ENCODE data around the gene GRID2. TPM values are rescaled to one million over a fixed set of nuclear protein-coding genes. Genes with fewer than 3 reads are reported as not detected.

The GRID2 gene
- total RNA-seq, 6 experiments from 2014 or later = not detected

DNA sequence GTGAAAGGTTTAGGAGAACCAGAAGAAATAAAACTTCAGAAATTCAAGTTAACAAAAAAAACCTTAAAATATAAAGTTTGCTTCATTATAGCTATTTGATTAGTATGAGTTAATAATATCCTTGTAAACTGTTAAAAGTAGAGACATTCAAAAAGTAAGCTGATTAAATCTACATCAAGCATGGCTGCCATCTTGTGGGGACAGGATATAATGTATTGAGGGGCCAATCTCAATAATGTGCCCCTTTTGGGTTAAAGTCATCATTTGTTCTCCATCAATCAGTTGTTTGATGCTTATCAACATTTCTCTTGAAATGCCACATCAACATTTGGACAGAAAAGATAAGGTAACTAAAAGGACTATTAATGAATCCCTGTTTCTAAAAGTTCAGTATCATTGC is 4.6 kb upstream of the GRID2 start:
- no peak overlapping the region for H3K4me3 ChIP-seq
- DNase-seq (no peak), ATAC-seq (no peak)

DNA sequence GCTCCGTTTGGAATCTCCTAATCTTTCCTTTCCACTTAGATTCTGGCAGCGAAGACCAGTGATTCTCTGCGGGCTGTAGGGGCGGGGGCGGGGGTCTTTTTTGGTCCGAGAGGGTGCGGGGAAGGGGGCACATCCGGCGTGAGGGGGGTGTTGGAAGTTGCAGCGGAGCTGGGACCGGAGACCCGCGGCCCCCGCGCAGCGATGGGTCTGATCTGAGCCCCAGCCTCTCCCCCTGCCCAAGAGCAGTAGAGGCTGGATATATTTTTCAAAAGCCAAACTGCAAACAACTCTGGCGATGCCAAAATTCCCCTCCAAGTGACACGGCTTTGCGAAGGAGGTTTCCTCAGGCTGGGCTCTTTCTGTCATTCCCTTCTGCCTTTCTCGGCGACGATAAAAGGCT is 355 bp downstream of the GRID2 start:
- DNase-seq (no peak), ATAC-seq (no peak)
- intact Hi-C loops (cut with DNase I) = no loop called here
- Histone ChIP-seq H3K9me3 (no peaks in the 10 kb centered on the region), H3K4me1 (peaks cover 0 to 9% (median 0%) of the 10 kb centered on the region in 4 donors), H3K36me3 (no peaks in the 10 kb centered on the region), H3K27me3 (peaks cover 0 to 8% of the 10 kb centered on the region in 2 donors), H3K4me3 (no peak overlapping the region), H3K27ac (no peak overlapping the region)
- TF ChIP-seq, protein P1, sequence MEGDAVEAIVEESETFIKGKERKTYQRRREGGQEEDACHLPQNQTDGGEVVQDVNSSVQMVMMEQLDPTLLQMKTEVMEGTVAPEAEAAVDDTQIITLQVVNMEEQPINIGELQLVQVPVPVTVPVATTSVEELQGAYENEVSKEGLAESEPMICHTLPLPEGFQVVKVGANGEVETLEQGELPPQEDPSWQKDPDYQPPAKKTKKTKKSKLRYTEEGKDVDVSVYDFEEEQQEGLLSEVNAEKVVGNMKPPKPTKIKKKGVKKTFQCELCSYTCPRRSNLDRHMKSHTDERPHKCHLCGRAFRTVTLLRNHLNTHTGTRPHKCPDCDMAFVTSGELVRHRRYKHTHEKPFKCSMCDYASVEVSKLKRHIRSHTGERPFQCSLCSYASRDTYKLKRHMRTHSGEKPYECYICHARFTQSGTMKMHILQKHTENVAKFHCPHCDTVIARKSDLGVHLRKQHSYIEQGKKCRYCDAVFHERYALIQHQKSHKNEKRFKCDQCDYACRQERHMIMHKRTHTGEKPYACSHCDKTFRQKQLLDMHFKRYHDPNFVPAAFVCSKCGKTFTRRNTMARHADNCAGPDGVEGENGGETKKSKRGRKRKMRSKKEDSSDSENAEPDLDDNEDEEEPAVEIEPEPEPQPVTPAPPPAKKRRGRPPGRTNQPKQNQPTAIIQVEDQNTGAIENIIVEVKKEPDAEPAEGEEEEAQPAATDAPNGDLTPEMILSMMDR (IDR thresholded peaks at IDR 0.05) = no peak
- TF ChIP-seq POLR2A (IDR thresholded peaks at IDR 0.05) = no peak
- 3% methylated on average over 22 of the region's 22 CpGs for WGBS (ENCODE audit: insufficient coverage, low coverage, low lambda C conversion rate, missing lambda C conversion rate)

More for the DNA sequence above, 4.6 kb upstream of the GRID2 start:
- TF ChIP-seq POLR2A (IDR thresholded peaks at IDR 0.05) = no peak
- TF ChIP-seq, protein P1 (IDR thresholded peaks at IDR 0.05) = no peak
- H3K36me3 ChIP-seq = no peaks in the 10 kb centered on the region
- H3K27ac ChIP-seq = no peak overlapping the region
- peaks cover 0 to 3% of the 10 kb centered on the region in 2 donors for H3K27me3 ChIP-seq
- H3K4me1 ChIP-seq = no peaks in the 10 kb centered on the region
- intact Hi-C loops (cut with DNase I) = no loop called here
- no peaks in the 10 kb centered on the region for H3K9me3 ChIP-seq

DNA sequence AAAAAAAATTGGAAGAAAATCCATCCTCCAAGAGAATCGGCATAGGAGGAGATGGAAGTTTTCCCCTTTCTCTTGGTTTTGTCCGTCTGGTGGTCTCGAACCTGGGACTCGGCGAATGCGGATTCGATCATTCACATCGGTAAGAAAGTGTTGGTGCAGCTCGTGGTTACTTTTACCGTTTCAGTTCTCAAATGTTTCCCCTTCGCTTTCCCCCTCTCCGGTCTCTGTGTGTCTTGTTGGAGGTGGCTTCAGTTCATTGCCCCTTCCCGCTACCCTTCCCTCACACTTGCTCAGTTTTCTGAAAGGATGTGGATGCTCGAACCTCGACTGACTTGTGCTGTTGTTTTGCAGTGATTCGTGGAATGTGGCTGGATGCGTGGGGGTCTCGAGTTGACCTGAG is 840 bp downstream of the GRID2 start:
- Histone ChIP-seq H3K4me1 (peaks cover 0 to 9% (median 0%) of the 10 kb centered on the region in 4 donors), H3K27me3 (peaks cover 0 to 8% of the 10 kb centered on the region in 2 donors), H3K4me3 (no peak overlapping the region), H3K36me3 (no peaks in the 10 kb centered on the region), H3K27ac (no peak overlapping the region), H3K9me3 (no peaks in the 10 kb centered on the region)
- TF ChIP-seq, protein P1 (IDR thresholded peaks at IDR 0.05) = no peak
- no peak for TF ChIP-seq POLR2A (IDR thresholded peaks at IDR 0.05)
- DNase-seq (no peak), ATAC-seq (no peak)
- under 1% methylated on average over 18 of the region's 18 CpGs for WGBS (ENCODE audit: insufficient coverage, low coverage, low lambda C conversion rate, missing lambda C conversion rate)
- intact Hi-C loops (cut with DNase I) = no loop called here

DNA sequence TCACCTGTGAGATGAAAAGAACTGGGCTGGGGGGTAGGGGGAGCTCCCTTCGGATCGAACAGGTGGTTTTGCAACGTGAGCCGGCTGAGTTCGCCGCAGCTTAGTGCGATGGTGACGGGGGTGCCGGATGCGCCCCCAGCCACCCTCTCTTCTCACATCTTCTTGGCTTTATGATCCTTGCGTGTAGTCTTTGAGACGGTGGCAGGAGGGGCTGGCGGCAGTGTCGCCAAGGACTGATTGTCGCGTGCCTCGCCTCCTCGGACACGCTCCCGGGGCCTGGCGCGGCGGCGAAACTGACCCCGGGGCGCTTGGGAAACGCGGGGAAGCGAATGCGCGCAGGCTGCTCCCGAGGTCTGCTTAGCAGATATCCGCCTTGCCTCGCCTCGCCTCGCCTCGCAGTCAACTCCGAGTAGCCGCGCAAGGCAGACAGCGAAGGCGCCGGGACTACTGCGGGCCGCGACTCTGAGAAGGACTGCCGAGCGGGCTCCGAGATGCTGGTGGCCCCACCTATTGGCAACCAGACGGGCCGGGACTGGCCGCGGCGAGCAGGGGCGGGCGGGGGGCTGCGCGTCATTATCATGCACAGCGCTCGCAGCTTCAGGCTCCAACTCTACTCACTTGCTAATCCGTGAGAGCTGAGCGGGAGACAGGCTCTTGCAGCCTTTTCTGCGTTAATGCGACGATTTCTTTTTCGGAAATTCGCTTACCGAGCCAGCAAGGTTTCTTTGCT is 1.5 kb downstream of the GRID2 start:
- ATAC-seq (peak; percentile 29 to 47 (median 36)), DNase-seq (peak in 2 of 3 donors; percentile 29 to 58)
- peaks cover 0 to 8% of the 10 kb centered on the region in 2 donors for H3K27me3 ChIP-seq
- intact Hi-C loops (cut with DNase I) = no loop called here
- TF ChIP-seq, protein P1 (IDR thresholded peaks at IDR 0.05) = no peak
- no peak overlapping the region for H3K27ac ChIP-seq
- H3K9me3 ChIP-seq = no peaks in the 10 kb centered on the region
- H3K4me3 ChIP-seq = peak overlapping the region in 1 of 3 donors; percentile 30
- H3K36me3 ChIP-seq = no peaks in the 10 kb centered on the region
- H3K4me1 ChIP-seq = peaks cover 0 to 9% (median 0%) of the 10 kb centered on the region in 4 donors
- under 1% methylated on average over 19 of the region's 68 CpGs for WGBS (ENCODE audit: insufficient coverage, low coverage, low lambda C conversion rate, missing lambda C conversion rate)
